Mucosa of rectum (tissue), 2 donors: ENCODE measurements around the gene C5orf47.

ENCODE experiments used
- H3K27ac ChIP-seq, 2 donors: one replicate each; pipeline ENCODE4 v1.7.0; 2013; ENCODE audit warnings: inconsistent platforms in 2 of 2, low read depth in 2 of 2, low read length in 2 of 2
- H3K27me3 ChIP-seq, 2 donors: one replicate each; pipeline ENCODE4 v1.7.0; 2013; ENCODE audit warnings: low read length in 2 of 2; ENCODE audit not compliant: control insufficient read depth in 2 of 2, insufficient read depth in 2 of 2
- H3K36me3 ChIP-seq, 2 donors: one replicate each; pipeline ENCODE4 v1.7.0; 2013; ENCODE audit warnings: low read length in 2 of 2; ENCODE audit not compliant: control insufficient read depth in 2 of 2, insufficient read depth in 2 of 2
- H3K4me1 ChIP-seq, 2 donors: one replicate each; pipeline ENCODE4 v1.7.0; 2013; ENCODE audit warnings: low read length in 2 of 2, mild to moderate bottlenecking in 1 of 2; ENCODE audit not compliant: control insufficient read depth in 2 of 2, insufficient read depth in 2 of 2
- H3K4me3 ChIP-seq, 2 donors: one replicate each; pipeline ENCODE4 v1.7.0; 2013; ENCODE audit warnings: low read length in 2 of 2
- H3K9ac ChIP-seq, 2 donors: one replicate each; pipeline ENCODE4 v1.7.0; 2013; ENCODE audit warnings: low read length in 2 of 2, low read depth in 1 of 2, mild to moderate bottlenecking in 1 of 2
- H3K9me3 ChIP-seq, 2 donors: one replicate each; pipeline ENCODE4 v1.7.0; 2013; ENCODE audit warnings: low read length in 2 of 2; ENCODE audit not compliant: control insufficient read depth in 2 of 2
- donor health status: healthy.
- donor health status: Normal muscosa, but diverticular disease.

The C5orf47 gene

DNA sequence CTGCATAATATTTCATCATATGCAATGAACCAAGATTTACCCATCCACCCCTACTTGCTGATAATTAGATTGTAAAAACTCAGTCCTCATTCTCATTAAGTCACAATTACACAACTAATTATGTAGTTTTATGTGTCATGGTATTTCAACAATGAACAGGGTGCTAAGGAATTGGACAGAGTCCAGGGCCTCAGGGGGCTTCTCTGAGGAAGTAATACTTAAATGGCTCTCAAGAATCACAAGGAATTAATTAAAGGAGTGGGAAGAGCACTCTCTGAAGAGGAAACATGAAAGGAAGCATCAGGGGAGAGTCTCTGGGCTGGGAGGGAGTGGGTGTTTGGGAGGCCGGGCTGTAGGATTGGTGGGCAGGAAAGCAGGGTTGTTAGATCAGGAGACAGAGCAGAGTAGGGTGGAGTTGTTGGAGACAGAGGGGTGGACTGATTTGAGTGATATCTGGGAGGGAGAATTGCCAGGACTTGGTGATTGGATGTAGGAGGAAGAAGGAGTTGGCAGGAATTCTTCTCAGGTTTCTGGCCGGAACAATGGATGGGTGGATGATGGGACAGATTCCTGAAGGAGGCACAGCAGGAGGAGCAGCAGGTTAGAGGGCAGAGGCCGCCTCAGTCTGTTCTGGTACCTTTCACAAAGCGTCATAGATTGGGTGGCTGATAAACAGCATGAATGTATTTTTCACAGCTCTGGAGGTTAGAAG lies 33.6 kb downstream of the C5orf47 start:
- Histone ChIP-seq H3K27ac (no peak overlapping the region), H3K4me3 (no peak overlapping the region), H3K9ac (no peak overlapping the region), H3K36me3 (no peaks in the 10 kb centered on the region), H3K27me3 (peaks cover 0 to 3% of the 10 kb centered on the region in 2 donors), H3K4me1 (no peaks in the 10 kb centered on the region), H3K9me3 (no peaks in the 10 kb centered on the region)

- peaks cover 0 to 2% of the 10 kb centered on the region in 2 donors for H3K9me3 ChIP-seq
- H3K27ac ChIP-seq = no peak overlapping the region
- H3K4me1 ChIP-seq = no peaks in the 10 kb centered on the region
- no peak overlapping the region for H3K4me3 ChIP-seq
- no peaks in the 10 kb centered on the region for H3K36me3 ChIP-seq
- no peaks in the 10 kb centered on the region for H3K27me3 ChIP-seq
- no peak overlapping the region for H3K9ac ChIP-seq
Measured at GRCh38 chr5:174030286-174030685, 41.3 kb downstream of the C5orf47 start.

- H3K36me3 ChIP-seq = no peaks in the 10 kb centered on the region
- H3K4me1 ChIP-seq = no peaks in the 10 kb centered on the region
- H3K9me3 ChIP-seq = no peaks in the 10 kb centered on the region
- H3K27me3 ChIP-seq = peaks cover 0 to 2% of the 10 kb centered on the region in 2 donors
- no peak overlapping the region for H3K9ac ChIP-seq
- H3K4me3 ChIP-seq = no peak overlapping the region
- no peak overlapping the region for H3K27ac ChIP-seq
Measured at GRCh38 chr5:174044466-174045254, 55.7 kb downstream of the C5orf47 start.

GRCh38 chr5:174045470-174046025 lies 56.6 kb downstream of the C5orf47 start, which contains the start of gene NSG2:
TSS of gene NSG2 (plus strand) at chr5:174045706. CDS start at chr5:174046756, 1,050 bp downstream.
- no peaks in the 10 kb centered on the region for H3K9me3 ChIP-seq
- H3K9ac ChIP-seq = no peak within 1 kb of the TSS
- no peaks in the 10 kb centered on the region for H3K36me3 ChIP-seq
- no peaks in the 10 kb centered on the region for H3K27me3 ChIP-seq
- no peaks in the 10 kb centered on the region for H3K4me1 ChIP-seq
- no peak within 1 kb of the TSS for H3K4me3 ChIP-seq
- no peak within 1 kb of the TSS for H3K27ac ChIP-seq

- H3K27me3 ChIP-seq = no peaks in the 10 kb centered on the region
- no peak overlapping the region for H3K4me3 ChIP-seq
- no peaks in the 10 kb centered on the region for H3K36me3 ChIP-seq
- H3K27ac ChIP-seq = no peak overlapping the region
- H3K9me3 ChIP-seq = no peaks in the 10 kb centered on the region
- no peaks in the 10 kb centered on the region for H3K4me1 ChIP-seq
- H3K9ac ChIP-seq = no peak overlapping the region
Measured at GRCh38 chr5:174046558-174046957, 57.6 kb downstream of the C5orf47 start.

- Histone ChIP-seq H3K27ac (no peak overlapping the region), H3K9ac (no peak overlapping the region), H3K36me3 (no peaks in the 10 kb centered on the region), H3K4me1 (no peaks in the 10 kb centered on the region), H3K4me3 (no peak overlapping the region), H3K9me3 (no peaks in the 10 kb centered on the region), H3K27me3 (no peaks in the 10 kb centered on the region)
Measured at GRCh38 chr5:174047472-174048099, 58.6 kb downstream of the C5orf47 start.

DNA sequence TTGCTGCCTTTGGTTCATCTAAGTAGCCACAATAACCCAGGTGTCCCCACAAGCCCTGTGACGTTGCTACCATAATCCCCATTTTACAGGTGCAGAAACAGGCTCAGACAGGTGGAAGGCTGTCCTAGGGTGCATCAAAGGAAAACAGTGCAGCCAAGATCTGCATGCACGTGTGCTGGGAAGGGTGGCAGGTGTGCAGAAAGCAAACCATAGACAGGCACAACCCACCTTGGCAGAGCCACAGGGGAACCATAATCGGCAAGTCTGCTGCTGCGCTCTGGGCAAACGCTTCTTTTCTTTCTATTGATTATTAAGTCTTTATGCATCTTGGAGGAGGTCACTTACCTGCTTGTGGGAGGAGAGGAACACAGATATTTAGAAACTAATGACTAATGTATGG lies 63.7 kb downstream of the C5orf47 start:
- no peaks in the 10 kb centered on the region for H3K36me3 ChIP-seq
- no peak overlapping the region for H3K9ac ChIP-seq
- no peaks in the 10 kb centered on the region for H3K4me1 ChIP-seq
- H3K9me3 ChIP-seq = no peaks in the 10 kb centered on the region
- H3K4me3 ChIP-seq = no peak overlapping the region
- H3K27ac ChIP-seq = no peak overlapping the region
- H3K27me3 ChIP-seq = no peaks in the 10 kb centered on the region

GRCh38 chr5:174053905-174054304 lies 64.9 kb downstream of the C5orf47 start:
- H3K27ac ChIP-seq = no peak overlapping the region
- no peak overlapping the region for H3K4me3 ChIP-seq

More at GRCh38 chr5:174053905-174054304, 64.9 kb downstream of the C5orf47 start:
- no peaks in the 10 kb centered on the region for H3K36me3 ChIP-seq
- no peaks in the 10 kb centered on the region for H3K9me3 ChIP-seq
- no peaks in the 10 kb centered on the region for H3K4me1 ChIP-seq
- no peak overlapping the region for H3K9ac ChIP-seq
- no peaks in the 10 kb centered on the region for H3K27me3 ChIP-seq
